Trophoblast cell (in vitro differentiated cells and primary cell): Measurements from ENCODE around the gene PAM.

Experiments
- DNase-seq, 2 donors: peaks; one replicate each; pipeline ENCODE4 v3.0.0-alpha.2; 2016
- H2AFZ ChIP-seq: 2 replicates; pipeline ENCODE4 v1.6.1; 2013; ENCODE audit warnings: low read length, moderate library complexity, mild to moderate bottlenecking; ENCODE audit not compliant: insufficient read depth, poor library complexity
- H2AK5ac ChIP-seq: 2 replicates; pipeline ENCODE4 v1.6.1; 2013; ENCODE audit warnings: mild to moderate bottlenecking, low read length
- H2BK120ac ChIP-seq: 2 replicates; pipeline ENCODE4 v1.6.1; 2013; ENCODE audit warnings: low read length, mild to moderate bottlenecking, moderate library complexity; ENCODE audit not compliant: insufficient read depth, poor library complexity
- H2BK12ac ChIP-seq: 2 replicates; pipeline ENCODE4 v1.6.1; 2013; ENCODE audit warnings: mild to moderate bottlenecking, low read length, moderate library complexity
- H2BK5ac ChIP-seq: 2 replicates; pipeline ENCODE4 v1.6.1; 2013; ENCODE audit warnings: low read length, low read depth, moderate library complexity, mild to moderate bottlenecking; ENCODE audit not compliant: poor library complexity
- H3K14ac ChIP-seq: 2 replicates; pipeline ENCODE4 v1.6.1; 2013; ENCODE audit warnings: mild to moderate bottlenecking, low read length
- H3K18ac ChIP-seq: 2 replicates; pipeline ENCODE4 v1.6.1; 2013; ENCODE audit warnings: mild to moderate bottlenecking, low read length
- H3K23ac ChIP-seq: 2 replicates; pipeline ENCODE4 v1.6.1; 2013; ENCODE audit warnings: low read length
- H3K27ac ChIP-seq: 2 replicates; pipeline ENCODE4 v1.5.1; 2013; ENCODE audit warnings: low read depth, mild to moderate bottlenecking, inconsistent platforms, low read length, moderate library complexity
- H3K27me3 ChIP-seq: 2 replicates; pipeline ENCODE4 v1.6.1; 2013; ENCODE audit warnings: inconsistent platforms, mild to moderate bottlenecking, low read length, moderate library complexity; ENCODE audit not compliant: insufficient read depth
- H3K36me3 ChIP-seq, 2 experiments: 1 replicate in 1 of 2; 2 replicates in 1 of 2; pipeline ENCODE4 v1.6.1; 2013; ENCODE audit warnings: low read length in 2 of 2, mild to moderate bottlenecking in 2 of 2, moderate library complexity in 1 of 2; ENCODE audit not compliant: insufficient read depth in 2 of 2, control insufficient read depth in 1 of 2
- H3K4ac ChIP-seq: 2 replicates; pipeline ENCODE4 v1.6.1; 2013; ENCODE audit warnings: low read depth, mild to moderate bottlenecking, low read length, moderate library complexity
- H3K4me1 ChIP-seq, 2 experiments: 1 replicate in 1 of 2; 2 replicates in 1 of 2; pipeline ENCODE4 v1.6.1; 2013; ENCODE audit warnings: low read length in 2 of 2, mild to moderate bottlenecking in 2 of 2, moderate library complexity in 1 of 2; ENCODE audit not compliant: insufficient read depth in 2 of 2, control insufficient read depth in 1 of 2
- H3K4me2 ChIP-seq: 2 replicates; pipeline ENCODE4 v1.6.1; 2013; ENCODE audit warnings: inconsistent platforms, mild to moderate bottlenecking, low read length, moderate library complexity
- H3K4me3 ChIP-seq: 2 replicates; pipeline ENCODE4 v1.5.1; 2013; ENCODE audit warnings: mild to moderate bottlenecking, low read depth, low read length, inconsistent platforms
- H3K79me1 ChIP-seq: one replicate; pipeline ENCODE4 v1.6.1; 2013; ENCODE audit warnings: low read length
- H3K79me2 ChIP-seq: 2 replicates; pipeline ENCODE4 v1.6.1; 2013; ENCODE audit warnings: low read length, mild to moderate bottlenecking; ENCODE audit not compliant: control insufficient read depth, insufficient read depth, poor library complexity
- H3K9ac ChIP-seq: 2 replicates; pipeline ENCODE4 v1.6.1; 2013; ENCODE audit warnings: mild to moderate bottlenecking, low read length
- H3K9me3 ChIP-seq: 2 replicates; pipeline ENCODE4 v1.6.1; 2013; ENCODE audit warnings: low read depth, mild to moderate bottlenecking, control low read depth, inconsistent platforms, low read length; ENCODE audit not compliant: insufficient read depth
- H4K12ac ChIP-seq: 2 replicates; pipeline ENCODE4 v1.6.1; 2013; ENCODE audit warnings: low read depth, mild to moderate bottlenecking, low read length, moderate library complexity
- H4K8ac ChIP-seq: 2 replicates; pipeline ENCODE4 v1.6.1; 2013; ENCODE audit warnings: low read depth, mild to moderate bottlenecking, low read length, moderate library complexity
- H4K91ac ChIP-seq: one replicate; pipeline ENCODE4 v1.6.1; 2013; ENCODE audit warnings: low read depth, mild to moderate bottlenecking, low read length, moderate library complexity
- WGBS: extraction: QIAGEN DNeasy Blood & Tissue Kit; methylation state at CpG from one replicate; pipeline ENCODE4 v1.1.7; 2013; ENCODE audit warnings: missing lambda C conversion rate; ENCODE audit not compliant: insufficient read length, insufficient coverage; ENCODE audit errors: extremely low coverage; 5-methylcytosine and 5-hydroxymethylcytosine counted together

The PAM gene

DNA sequence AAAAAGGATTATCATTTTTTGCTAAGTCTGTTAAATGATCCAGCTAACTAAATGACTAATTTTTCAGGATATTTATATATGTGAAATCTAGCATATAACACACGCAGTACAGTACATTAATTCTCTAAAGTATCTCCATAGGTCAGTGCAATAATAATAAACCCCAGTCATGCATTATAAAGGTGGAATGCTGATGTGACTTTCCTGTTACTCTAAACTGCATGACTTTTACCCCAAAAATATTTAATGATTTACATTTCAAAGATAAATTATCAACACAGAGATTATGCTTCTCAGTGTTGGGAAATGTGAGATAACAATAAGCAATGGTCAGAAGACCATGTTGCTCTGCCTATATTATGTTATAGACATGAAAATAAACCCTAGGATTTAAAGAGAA is 34.1 kb upstream of the PAM start:
- Histone ChIP-seq H3K9ac (no peak overlapping the region), H4K8ac (no peak overlapping the region), H3K79me1 (no peaks in the 10 kb centered on the region), H2AK5ac (no peak overlapping the region), H4K12ac (no peak overlapping the region), H2BK12ac (no peak overlapping the region), H3K4me3 (no peak overlapping the region), H3K36me3 (no peaks in the 10 kb centered on the region), H3K9me3 (no peaks in the 10 kb centered on the region), H3K18ac (no peak overlapping the region), H3K27ac (no peak overlapping the region), H2BK5ac (no peak overlapping the region), H4K91ac (no peak overlapping the region), H3K4me1 (no peaks in the 10 kb centered on the region), H2BK120ac (no peak overlapping the region), H3K4me2 (no peak overlapping the region), H3K23ac (no peak overlapping the region), H3K4ac (no peak overlapping the region), H2AFZ (no peak overlapping the region), H3K79me2 (no peaks in the 10 kb centered on the region), H3K27me3 (no peaks in the 10 kb centered on the region), H3K14ac (no peak overlapping the region)
- no peak for DNase-seq
- whole genome bisulfite sequencing = no CpG with 5 or more reads among the region's 1 CpG

GRCh38 chr5:102722931-102723330 is 32.2 kb upstream of the PAM start:
- Histone ChIP-seq H2AK5ac (no peak overlapping the region), H3K4ac (no peak overlapping the region), H3K18ac (no peak overlapping the region), H4K8ac (no peak overlapping the region), H3K27me3 (no peaks in the 10 kb centered on the region), H4K91ac (no peak overlapping the region), H3K79me2 (no peaks in the 10 kb centered on the region), H2BK12ac (no peak overlapping the region), H3K36me3 (no peaks in the 10 kb centered on the region), H3K4me1 (no peaks in the 10 kb centered on the region), H2AFZ (no peak overlapping the region), H2BK5ac (no peak overlapping the region), H3K9ac (no peak overlapping the region), H3K9me3 (no peaks in the 10 kb centered on the region), H3K79me1 (no peaks in the 10 kb centered on the region), H3K4me3 (no peak overlapping the region), H4K12ac (no peak overlapping the region), H3K27ac (no peak overlapping the region), H3K14ac (no peak overlapping the region), H3K23ac (no peak overlapping the region), H2BK120ac (no peak overlapping the region), H3K4me2 (no peak overlapping the region)
- no CpG with 5 or more reads among the region's 4 CpGs for WGBS
- peak in 1 of 2 donors; percentile 50 for DNase-seq

DNA sequence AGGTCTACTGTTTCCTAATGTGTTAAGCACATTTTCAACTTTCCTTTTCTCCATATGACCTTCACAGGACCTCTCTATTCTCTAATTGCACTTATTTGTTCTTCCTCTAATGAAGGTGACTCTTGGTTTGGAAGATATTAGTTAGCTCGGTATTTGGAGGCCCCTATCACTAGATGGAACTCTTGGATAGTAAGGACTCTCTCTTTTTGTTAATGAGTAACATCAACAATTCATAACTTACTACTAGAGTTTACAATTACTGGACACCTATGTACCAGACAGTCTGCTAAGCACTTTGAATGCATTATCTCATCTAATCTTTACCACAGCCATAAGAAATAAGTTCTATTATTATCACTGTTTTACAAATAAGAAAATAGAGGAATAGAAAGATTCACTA is 23.4 kb upstream of the PAM start:
- Histone ChIP-seq H4K91ac (no peak overlapping the region), H3K79me2 (no peaks in the 10 kb centered on the region), H4K8ac (no peak overlapping the region), H3K27me3 (no peaks in the 10 kb centered on the region), H3K4me2 (no peak overlapping the region), H3K14ac (no peak overlapping the region), H2BK120ac (no peak overlapping the region), H2AFZ (no peak overlapping the region), H3K79me1 (no peaks in the 10 kb centered on the region), H3K9ac (no peak overlapping the region), H3K4me1 (no peaks in the 10 kb centered on the region), H3K9me3 (no peaks in the 10 kb centered on the region), H4K12ac (no peak overlapping the region), H2AK5ac (no peak overlapping the region), H3K27ac (no peak overlapping the region), H3K36me3 (no peaks in the 10 kb centered on the region), H3K4me3 (no peak overlapping the region), H2BK5ac (no peak overlapping the region), H3K23ac (no peak overlapping the region), H2BK12ac (no peak overlapping the region), H3K18ac (no peak overlapping the region), H3K4ac (no peak overlapping the region)
- no CpG with 5 or more reads among the region's 1 CpG for WGBS
- DNase-seq = no peak

DNA sequence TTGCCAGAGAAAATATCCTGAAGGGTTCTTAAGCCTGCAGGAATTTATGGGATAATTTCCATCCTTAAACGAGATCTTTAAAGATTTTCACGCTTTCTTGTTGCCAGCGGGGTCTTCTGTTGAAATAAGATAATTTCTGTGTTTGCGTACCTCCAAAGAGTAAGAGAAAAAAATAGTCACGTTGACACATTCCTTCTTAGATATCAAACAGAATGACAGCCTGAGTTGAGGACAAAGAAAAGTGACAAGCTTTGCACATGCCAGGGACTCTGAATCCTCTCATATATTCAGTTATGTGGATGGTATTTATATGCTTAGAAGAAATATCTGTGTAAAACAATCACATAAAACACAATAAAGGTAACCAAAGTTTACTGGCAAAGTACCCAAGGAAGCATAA is 21.6 kb upstream of the PAM start:
- Histone ChIP-seq H2BK5ac (no peak overlapping the region), H2BK120ac (no peak overlapping the region), H3K79me2 (no peaks in the 10 kb centered on the region), H3K9me3 (no peaks in the 10 kb centered on the region), H3K27ac (no peak overlapping the region), H2AFZ (no peak overlapping the region), H2AK5ac (no peak overlapping the region), H3K18ac (no peak overlapping the region), H2BK12ac (no peak overlapping the region), H3K27me3 (no peaks in the 10 kb centered on the region), H3K79me1 (no peaks in the 10 kb centered on the region), H3K9ac (no peak overlapping the region), H3K4ac (no peak overlapping the region), H4K12ac (no peak overlapping the region), H4K91ac (no peak overlapping the region), H3K14ac (no peak overlapping the region), H3K4me2 (no peak overlapping the region), H4K8ac (no peak overlapping the region), H3K36me3 (no peaks in the 10 kb centered on the region), H3K23ac (no peak overlapping the region), H3K4me1 (no peaks in the 10 kb centered on the region), H3K4me3 (no peak overlapping the region)
- no peak for DNase-seq
- no CpG with 5 or more reads among the region's 5 CpGs for WGBS
